Activated T-helper 2 cell treated with anti-CD3 and anti-CD28 coated beads, Interferon-gamma antibody, Interleukin-2, Interleukin-4, amounts not matched to agents 10 μg/mL and 5 μg/mL and 100 μg/mL, durations not matched to agents 14 hours and 24 hours and 36 hours (primary cell): ENCODE results near the gene TAF6L. TPM values are rescaled to one million over a fixed set of nuclear protein-coding genes. Genes with fewer than 3 reads are reported as not detected.
"Not testable (repeated sequence)": the region's sequence is repeated elsewhere in the genome, so short reads cannot be mapped to it uniquely, and the experiment has no call there.

Source experiments
- DNase-seq: peaks from one replicate; pipeline ENCODE4 v3.0.0; 2021; ENCODE audit warnings: low spot score
- H3K27ac Mint-ChIP-seq: one replicate; pipeline ENCODE4 v1.8.0; 2021; ENCODE audit warnings: mixed read lengths
- H3K27me3 Mint-ChIP-seq: one replicate; pipeline ENCODE4 v1.8.0; 2021; ENCODE audit warnings: low read depth, mixed read lengths
- H3K36me3 Mint-ChIP-seq: one replicate; pipeline ENCODE4 v1.8.0; 2021; ENCODE audit warnings: low read depth, mixed read lengths
- H3K4me1 Mint-ChIP-seq: one replicate; pipeline ENCODE4 v1.8.0; 2021; ENCODE audit warnings: low read depth, mixed read lengths
- H3K4me3 Mint-ChIP-seq: one replicate; pipeline ENCODE4 v1.8.0; 2021; ENCODE audit warnings: low read depth, mild to moderate bottlenecking, moderate library complexity, mixed read lengths
- H3K9me3 Mint-ChIP-seq: one replicate; pipeline ENCODE4 v1.8.0; 2021; ENCODE audit warnings: mixed read lengths
- intact Hi-C: fragments of 100-400 bp; cut with micrococcal nuclease; formaldehyde crosslinking; loops from one replicate; pipeline ENCODE4 v1.15.1; 2023
- total RNA-seq: library from RNA; stranded (reverse); gene quantifications from 2 replicates; pipeline ENCODE4 v1.2.3, GENCODE V29; 2022

The TAF6L gene
- total RNA-seq, 1 donor from 2014 or later, result 17.6 TPM

DNA sequence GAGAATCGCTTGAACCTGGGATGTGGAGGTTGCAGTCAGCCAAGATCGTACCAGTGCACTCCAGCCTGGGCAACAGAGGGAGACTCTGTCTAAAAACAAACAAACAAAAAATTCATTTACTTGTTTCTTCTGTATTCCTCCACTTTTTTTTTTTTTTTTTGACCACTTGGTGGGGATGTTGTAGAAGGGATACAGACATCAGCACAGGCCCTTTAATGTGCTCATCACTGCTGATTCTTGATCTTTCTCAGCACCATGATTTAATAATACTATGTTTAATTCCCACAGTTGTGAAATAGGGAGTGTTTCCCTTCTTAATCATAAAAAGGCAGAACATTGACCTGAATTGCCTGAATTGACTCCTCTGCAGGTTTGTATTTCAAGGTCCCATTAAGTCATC, 38.4 kb upstream of the TAF6L start:
- no peak overlapping the region for H3K4me3 Mint-ChIP-seq
- peaks cover 10% of the 10 kb centered on the region for H3K4me1 Mint-ChIP-seq
- H3K27me3 Mint-ChIP-seq, result no peaks in the 10 kb centered on the region
- no peaks in the 10 kb centered on the region for H3K9me3 Mint-ChIP-seq
- DNase-seq, result no peak
- H3K27ac Mint-ChIP-seq, result peak overlapping the region; percentile 6
- intact Hi-C loops, result no loop called here
- peaks cover 43% of the 10 kb centered on the region for H3K36me3 Mint-ChIP-seq

DNA sequence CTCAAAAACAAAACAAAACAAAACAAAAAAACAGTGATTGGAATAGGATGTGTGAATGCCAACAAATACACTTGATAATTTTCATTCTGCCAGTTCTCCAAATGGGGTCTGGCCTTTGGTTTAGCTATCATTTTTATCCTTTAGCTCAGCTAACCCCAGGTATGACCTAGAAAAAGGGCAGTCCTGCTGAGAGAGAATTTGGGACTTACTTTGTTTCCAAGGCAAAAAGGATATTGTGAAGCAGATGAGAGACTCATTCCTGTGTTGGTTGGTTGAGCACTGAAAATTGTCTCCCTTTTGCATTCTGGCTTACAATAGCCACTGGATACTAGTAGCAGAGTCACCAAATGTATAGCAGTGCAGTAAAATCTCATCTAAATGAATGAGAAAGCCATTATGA, 34.0 kb upstream of the TAF6L start:
- Mint-ChIP-seq H3K27me3 (no peaks in the 10 kb centered on the region), H3K27ac (no peak overlapping the region), H3K4me1 (peaks cover 5% of the 10 kb centered on the region), H3K4me3 (no peak overlapping the region), H3K36me3 (peaks cover 40% of the 10 kb centered on the region), H3K9me3 (no peaks in the 10 kb centered on the region)
- intact Hi-C loops, result no loop called here
- no peak for DNase-seq

DNA sequence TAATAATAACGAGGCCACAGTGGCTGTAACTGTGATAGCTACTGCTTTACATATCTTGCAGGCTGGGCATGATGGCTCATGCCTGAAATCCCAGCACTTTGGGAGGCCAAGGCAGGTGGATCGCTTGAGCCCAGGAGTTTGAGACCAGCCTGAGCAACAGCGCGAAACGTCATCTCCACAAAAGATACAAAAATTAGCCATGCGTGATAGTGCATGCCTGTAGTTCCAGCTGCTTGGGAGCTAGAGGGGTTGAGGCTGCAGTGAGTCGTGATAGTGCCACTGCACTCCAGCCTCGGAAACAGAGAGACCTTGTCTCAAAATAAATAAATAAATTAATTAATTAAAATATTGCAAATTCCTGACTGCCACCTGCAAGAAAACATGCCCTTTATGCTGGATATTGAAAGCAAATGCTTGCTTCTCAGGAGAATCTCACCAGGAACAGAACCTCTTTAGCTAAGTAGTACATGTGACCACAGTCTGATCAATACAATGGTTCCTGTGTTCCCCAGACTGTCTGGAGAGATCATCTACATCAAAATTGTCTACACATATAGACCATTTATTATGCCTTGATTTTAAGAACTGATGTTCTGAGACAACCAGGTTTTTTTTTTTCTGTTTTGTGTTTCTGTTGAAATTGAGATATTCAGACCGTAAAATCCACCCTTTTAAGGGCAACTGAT, 23.6 kb upstream of the TAF6L start:
- no peaks in the 10 kb centered on the region for H3K9me3 Mint-ChIP-seq
- DNase-seq, result no peak
- no peaks in the 10 kb centered on the region for H3K27me3 Mint-ChIP-seq

DNA sequence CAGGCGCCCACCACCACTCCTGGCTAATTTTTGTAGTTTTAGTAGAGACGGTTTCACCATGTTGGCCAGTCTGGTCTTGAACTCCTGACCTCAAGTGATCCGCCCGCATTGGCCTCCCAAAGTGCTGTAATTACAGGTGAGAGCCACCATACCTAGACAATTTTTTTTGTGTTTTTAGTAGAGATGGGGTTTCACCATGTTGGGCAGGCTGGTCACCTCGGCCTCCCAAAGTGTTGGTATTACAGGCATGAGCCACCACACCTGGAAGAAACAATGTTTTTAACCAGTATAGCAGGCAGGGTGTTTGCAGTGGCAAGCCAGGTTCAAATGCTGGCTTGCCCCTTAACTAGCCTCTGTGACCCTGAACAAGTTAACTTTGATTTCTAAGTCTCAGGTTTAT, 21.3 kb upstream of the TAF6L start:
- H3K36me3 Mint-ChIP-seq, result peaks cover 11% of the 10 kb centered on the region
- H3K9me3 Mint-ChIP-seq, H3K27ac Mint-ChIP-seq, intact Hi-C loops, H3K4me3 Mint-ChIP-seq, DNase-seq, H3K27me3 Mint-ChIP-seq, H3K4me1 Mint-ChIP-seq: not testable (repeated sequence)

More for the DNA sequence above, 23.6 kb upstream of the TAF6L start:
- no peak overlapping the region for H3K4me3 Mint-ChIP-seq
- H3K4me1 Mint-ChIP-seq, result peaks cover 4% of the 10 kb centered on the region
- peaks cover 11% of the 10 kb centered on the region for H3K36me3 Mint-ChIP-seq
- intact Hi-C loops, result no loop called here
- no peak overlapping the region for H3K27ac Mint-ChIP-seq

DNA sequence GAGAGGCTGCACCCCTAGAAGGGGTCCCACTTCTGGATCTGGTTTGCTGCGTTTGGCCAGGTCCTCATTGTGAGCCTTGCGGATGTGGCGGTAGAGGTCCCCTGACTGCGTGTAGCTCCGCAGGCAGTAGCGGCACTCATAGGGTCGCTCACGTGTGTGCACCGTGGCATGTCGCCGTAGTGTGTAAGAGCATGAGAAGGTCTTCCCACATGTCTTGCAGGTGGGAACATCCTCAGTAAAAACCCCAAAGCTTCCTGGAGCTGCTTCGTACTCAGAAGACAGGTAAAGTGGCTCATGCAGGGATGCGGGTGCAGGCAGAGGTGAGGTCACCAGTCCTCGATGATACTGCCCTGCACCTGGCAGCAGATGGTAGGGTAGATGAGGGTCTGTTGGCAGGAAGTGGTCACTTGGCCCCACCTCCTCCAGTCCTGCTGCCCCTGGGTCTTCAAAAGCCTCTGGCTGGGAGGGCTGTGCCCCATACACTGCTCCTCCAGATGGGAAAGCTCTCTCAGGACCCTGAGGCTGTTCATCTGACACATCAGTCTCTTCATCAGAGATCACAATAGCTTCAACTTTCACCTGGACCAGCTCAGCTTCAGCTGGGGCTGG, 18.9 kb upstream of the TAF6L start:
- intact Hi-C loops, result loop anchor here (2.0 kb wide), 1 partner anchor 23 kb away; the partner anchor contains the start of gene TTC9C
- H3K27ac Mint-ChIP-seq, result peak overlapping the region; percentile 46
- H3K4me3 Mint-ChIP-seq, result no peak overlapping the region
- no peaks in the 10 kb centered on the region for H3K27me3 Mint-ChIP-seq
- H3K9me3 Mint-ChIP-seq, result no peaks in the 10 kb centered on the region
- peaks cover 11% of the 10 kb centered on the region for H3K36me3 Mint-ChIP-seq
- H3K4me1 Mint-ChIP-seq, result peaks cover 7% of the 10 kb centered on the region
- no peak for DNase-seq

DNA sequence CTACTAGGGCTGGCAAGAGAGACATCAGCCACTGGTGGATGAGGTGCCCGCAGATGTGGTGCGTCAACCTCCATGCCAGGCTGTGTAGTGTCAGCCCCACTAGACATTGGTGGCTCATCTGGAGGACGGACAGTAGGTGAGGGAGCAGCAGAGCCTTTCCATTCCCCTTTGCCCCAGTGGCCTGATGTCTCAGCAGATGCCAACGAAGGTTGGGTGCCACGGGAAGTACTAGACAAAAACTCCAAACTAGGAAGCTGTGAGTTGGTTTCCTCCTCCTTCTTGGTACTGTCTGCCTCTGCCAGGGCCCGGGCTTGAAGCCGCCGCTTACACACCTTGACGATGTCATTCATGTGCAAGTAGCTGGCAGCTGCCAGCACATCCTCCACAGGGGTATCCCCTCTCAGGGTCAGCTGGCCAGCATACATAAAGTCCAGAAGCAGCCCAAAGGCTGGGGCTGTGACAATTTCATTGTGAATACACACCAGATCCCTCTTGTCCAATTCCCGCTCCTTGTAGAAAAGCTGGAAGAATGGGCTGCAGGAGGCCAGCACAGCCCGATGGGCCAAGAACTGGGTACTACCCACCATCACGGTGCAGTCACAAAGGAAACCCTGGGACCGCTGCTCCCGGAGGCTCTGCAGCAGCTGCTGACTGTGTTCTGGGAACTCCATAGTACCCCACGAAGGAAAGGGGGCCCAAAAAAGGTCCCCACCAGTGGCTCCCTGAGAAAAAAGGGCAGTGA, 18.0 kb upstream of the TAF6L start:
- intact Hi-C loops, result loop anchor here (1.0 to 2.0 kb wide), 2 partner anchors 8 to 24 kb away; partner anchors contain the start of genes POLR2G and TTC9C
- Mint-ChIP-seq H3K36me3 (peaks cover 11% of the 10 kb centered on the region), H3K27ac (peak overlapping the region; percentile 93), H3K27me3 (no peaks in the 10 kb centered on the region), H3K4me1 (peaks cover 7% of the 10 kb centered on the region), H3K9me3 (no peaks in the 10 kb centered on the region), H3K4me3 (peak overlapping the region; percentile 85)
- no peak for DNase-seq

DNA sequence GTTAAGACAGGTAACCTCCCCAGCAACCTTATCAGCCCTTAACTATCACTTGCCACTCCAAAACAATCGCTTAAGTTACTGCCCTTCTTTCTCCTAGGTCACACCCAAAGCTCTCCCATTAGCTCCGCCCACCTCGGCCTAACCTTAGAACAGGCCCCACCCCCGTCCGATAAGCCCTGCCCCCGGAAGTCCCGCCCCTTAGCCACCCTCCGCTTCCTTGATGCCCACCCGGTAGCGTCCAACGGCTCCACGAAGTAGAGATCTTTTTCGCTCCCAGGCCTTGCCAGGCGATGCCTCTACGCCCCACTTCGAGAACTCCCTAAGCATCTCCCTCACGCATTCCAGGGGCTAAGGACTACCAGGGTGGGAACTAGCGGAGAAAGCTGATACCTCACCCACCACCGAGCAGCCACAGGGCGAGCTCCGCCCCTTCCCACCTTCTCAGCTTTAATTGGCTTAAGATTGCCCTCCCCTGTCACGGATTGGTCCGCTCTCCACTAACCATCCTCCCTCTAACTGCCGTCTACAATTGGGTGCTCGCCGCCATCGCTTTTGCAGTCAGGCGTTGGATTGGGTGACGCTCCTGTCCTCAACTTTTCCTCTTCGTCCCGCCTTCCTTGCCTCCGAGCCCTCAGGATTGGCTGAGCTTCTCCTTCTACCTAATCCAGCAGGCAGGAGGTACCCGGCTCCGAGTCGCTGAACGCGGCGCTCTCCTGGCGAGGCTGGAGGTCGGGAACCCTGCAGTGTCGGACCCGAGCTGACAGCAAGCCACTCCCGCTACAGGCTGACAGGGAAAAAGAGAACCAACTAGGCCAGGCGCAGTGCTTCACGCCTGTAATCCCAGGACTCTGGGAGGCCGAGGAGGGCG, 17.2 kb upstream of the TAF6L start, which contains the start of gene ZBTB3:
Gene ZBTB3, minus strand, starts transcription at position 425 of the 868 bp plus-strand sequence. CDS start 496 bp downstream, outside the sequence.
- H3K27me3 Mint-ChIP-seq, result no peaks in the 10 kb centered on the region
- intact Hi-C loops, result loop anchor here (1.0 to 2.0 kb wide), 6 partner anchors 7 to 77 kb away; partner anchors contain the start of genes NXF1, POLR2G, TAF6L and TMEM179B

DNA sequence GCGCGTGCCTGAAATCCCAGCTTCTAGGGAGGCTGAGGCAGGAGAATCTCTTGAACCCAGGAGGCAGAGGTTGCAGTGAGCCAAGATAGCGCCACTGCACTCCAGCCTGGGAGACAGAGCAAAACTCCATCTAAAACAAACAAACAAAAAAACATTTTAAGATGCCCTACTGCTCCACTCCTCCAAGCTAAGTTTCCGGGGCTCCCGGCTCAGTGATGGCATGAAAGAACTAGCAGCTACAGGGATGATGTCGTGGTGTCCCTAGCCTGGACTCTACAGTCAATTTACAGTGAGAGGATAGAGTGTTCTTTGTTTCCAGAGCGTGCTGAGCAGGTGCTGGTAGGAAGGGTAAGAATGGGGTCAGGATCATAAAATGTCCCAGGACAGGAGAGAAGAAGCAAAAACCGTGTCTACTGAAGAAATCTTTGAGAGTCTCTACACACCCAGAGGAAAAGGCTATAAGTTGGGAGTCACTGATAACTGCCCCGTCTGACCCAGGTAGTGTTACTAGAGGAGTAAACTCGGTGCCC, 16.0 kb upstream of the TAF6L start:
- no peak overlapping the region for H3K27ac Mint-ChIP-seq
- peak overlapping the region; percentile 33 for H3K4me3 Mint-ChIP-seq
- no peaks in the 10 kb centered on the region for H3K27me3 Mint-ChIP-seq
- peaks cover 3% of the 10 kb centered on the region for H3K36me3 Mint-ChIP-seq
- no peaks in the 10 kb centered on the region for H3K9me3 Mint-ChIP-seq
- intact Hi-C loops, result loop anchor here (2.0 kb wide), 1 partner anchor 50 kb away; the partner anchor contains the start of gene NXF1
- DNase-seq, result no peak
- H3K4me1 Mint-ChIP-seq, result peaks cover 3% of the 10 kb centered on the region

More for the DNA sequence above, 17.2 kb upstream of the TAF6L start, which contains the start of gene ZBTB3:
- Mint-ChIP-seq H3K27ac (peak within 1 kb of the TSS; percentile 93), H3K9me3 (no peaks in the 10 kb centered on the region), H3K4me3 (peak within 1 kb of the TSS; percentile 85), H3K4me1 (peaks cover 5% of the 10 kb centered on the region), H3K36me3 (peaks cover 8% of the 10 kb centered on the region)
- peak; percentile 98 for DNase-seq

DNA sequence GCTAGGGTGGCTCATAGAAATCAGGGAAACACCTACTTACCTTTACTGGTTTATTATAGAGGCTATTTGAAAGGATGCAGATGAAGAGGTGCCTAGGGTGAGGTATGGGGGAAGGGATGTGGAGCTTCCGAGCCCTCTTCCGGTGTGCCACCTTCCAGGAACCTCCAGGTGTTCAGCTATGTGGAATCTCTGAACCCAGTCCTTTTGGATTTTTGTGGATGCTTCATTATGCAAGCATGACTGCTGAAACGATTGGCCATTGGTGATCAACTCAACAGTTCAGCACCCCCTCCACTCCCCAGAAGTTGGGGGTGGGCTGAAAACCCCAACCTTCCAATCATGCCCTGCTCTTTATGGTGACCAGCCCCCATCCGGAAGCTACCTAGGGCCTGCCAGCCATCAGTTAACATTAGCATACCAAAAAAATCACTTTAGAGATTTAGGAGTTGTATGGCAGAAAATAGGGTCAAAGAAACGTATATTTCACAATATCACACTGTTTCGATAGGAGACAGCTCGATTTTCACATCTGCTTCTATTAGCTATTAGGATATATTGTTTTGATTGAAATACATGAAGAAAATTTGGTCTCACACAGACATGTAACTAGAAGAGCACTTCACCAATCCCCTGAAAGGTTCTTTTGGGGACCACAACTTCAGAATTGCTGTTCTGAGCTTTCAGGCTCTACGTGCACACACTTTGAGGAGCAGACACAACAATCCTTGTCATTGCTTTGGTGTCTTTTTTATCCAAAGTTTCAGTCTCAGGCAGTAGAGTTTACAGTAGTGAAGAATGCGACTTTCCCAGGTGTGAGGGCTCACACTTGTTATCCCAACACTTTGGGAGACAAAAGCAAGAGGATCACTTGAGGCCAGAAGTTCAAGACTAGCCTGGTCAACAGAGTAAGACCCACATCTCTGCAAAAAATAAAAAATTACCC, 13.1 kb upstream of the TAF6L start:
- intact Hi-C loops, result no loop called here
- Mint-ChIP-seq H3K36me3 (peaks cover 6% of the 10 kb centered on the region), H3K27me3 (no peaks in the 10 kb centered on the region), H3K4me3 (no peak overlapping the region), H3K4me1 (peaks cover 11% of the 10 kb centered on the region), H3K9me3 (no peaks in the 10 kb centered on the region), H3K27ac (no peak overlapping the region)
- DNase-seq, result no peak

DNA sequence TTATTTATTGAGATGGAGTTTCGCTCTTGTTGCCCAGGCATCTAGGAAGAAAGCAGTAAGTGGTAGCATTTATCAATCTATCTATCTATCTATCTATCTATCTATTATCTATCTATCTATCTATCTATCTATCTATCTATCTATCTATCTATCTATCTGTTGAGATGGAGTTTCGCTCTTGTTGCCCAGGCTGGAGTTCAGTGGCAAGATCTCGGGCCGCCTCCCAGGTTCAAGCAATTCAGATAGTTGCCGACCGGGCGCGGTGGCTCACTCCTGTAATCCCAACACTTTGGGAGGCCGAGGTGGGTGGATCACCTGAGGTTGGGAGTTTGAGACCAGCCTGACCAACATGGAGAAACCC, 10.3 kb upstream of the TAF6L start:
- DNase-seq, H3K27me3 Mint-ChIP-seq, H3K9me3 Mint-ChIP-seq: not testable (repeated sequence)
- Mint-ChIP-seq H3K27ac (peak overlapping the region; percentile 60), H3K4me3 (peak overlapping the region; percentile 91), H3K36me3 (peaks cover 17% of the 10 kb centered on the region), H3K4me1 (peaks cover 11% of the 10 kb centered on the region)
- intact Hi-C loops, result loop anchor here (1.0 kb wide), 2 partner anchors 8 to 10 kb away; partner anchors contain the start of gene TAF6L

DNA sequence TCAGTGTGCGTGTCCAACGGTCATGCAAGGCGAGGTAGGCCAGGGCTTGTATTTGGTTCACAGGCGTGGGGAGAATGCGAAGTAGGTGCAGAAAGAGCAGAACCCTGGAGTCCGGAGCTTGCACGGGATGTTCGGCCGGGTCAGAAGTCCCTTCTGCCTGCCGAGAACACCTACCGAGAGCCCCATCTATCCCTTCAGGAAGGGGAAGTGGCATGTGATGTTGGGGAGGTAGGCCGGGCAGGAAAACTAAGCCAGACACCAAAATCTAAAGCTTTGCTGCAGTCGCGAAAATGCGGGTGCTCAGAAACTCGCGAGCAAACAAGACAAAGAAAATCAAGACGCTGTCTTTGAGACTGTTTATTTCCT, 435 bp upstream of the TAF6L start:
- peak; percentile 33 for DNase-seq
- Mint-ChIP-seq H3K27me3 (no peaks in the 10 kb centered on the region), H3K36me3 (peaks cover 29% of the 10 kb centered on the region), H3K9me3 (no peaks in the 10 kb centered on the region), H3K4me3 (peak overlapping the region; percentile 88), H3K27ac (peak overlapping the region; percentile 92), H3K4me1 (peaks cover 13% of the 10 kb centered on the region)
- intact Hi-C loops, result loop anchor here (1.0 to 5.0 kb wide), 7 partner anchors 9 to 178 kb away; partner anchors contain the start of genes HNRNPUL2, POLR2G, TMEM179B and TUT1
